Measurements from ENCODE around the gene EML6.
"Not testable (repeated sequence)": the region's sequence is repeated elsewhere in the genome, so short reads cannot be mapped to it uniquely, and the experiment has no call there.

The EML6 gene

GRCh38 chr2:54808661-54809060 lies 85.2 kb downstream of the EML6 start:
- DNase-seq = no peak

- no peak for DNase-seq
Measured at GRCh38 chr2:54809819-54810218, 86.4 kb downstream of the EML6 start.

GRCh38 chr2:54810246-54810645 lies 86.8 kb downstream of the EML6 start:
- DNase-seq = no peak

- no peak for DNase-seq
Measured at GRCh38 chr2:54813584-54813983, 90.1 kb downstream of the EML6 start.

GRCh38 chr2:54814389-54815147 lies 91.1 kb downstream of the EML6 start:
- DNase-seq = no peak

- no peak for DNase-seq
Measured at GRCh38 chr2:54815148-54815539, 91.7 kb downstream of the EML6 start.

- DNase-seq = no peak
Measured at GRCh38 chr2:54818226-54818625, 94.8 kb downstream of the EML6 start.

- DNase-seq = no peak
Measured at GRCh38 chr2:54820558-54820957, 97.1 kb downstream of the EML6 start.

- no peak for DNase-seq
Measured at GRCh38 chr2:54824567-54824966, 101.1 kb downstream of the EML6 start.

GRCh38 chr2:54830546-54830945 lies 107.1 kb downstream of the EML6 start:
- DNase-seq = no peak

- no peak for DNase-seq
Measured at GRCh38 chr2:54831480-54831879, 108.0 kb downstream of the EML6 start.

- DNase-seq = no peak
Measured at GRCh38 chr2:54834721-54835120, 111.3 kb downstream of the EML6 start.

GRCh38 chr2:54836477-54836876 lies 113.0 kb downstream of the EML6 start:
- no peak for DNase-seq

GRCh38 chr2:54838585-54839035 lies 115.1 kb downstream of the EML6 start:
- DNase-seq = peak; percentile 20

- no peak for DNase-seq
Measured at GRCh38 chr2:54839461-54840255, 116.2 kb downstream of the EML6 start.

- DNase-seq = no peak
Measured at GRCh38 chr2:54840559-54841468, 117.4 kb downstream of the EML6 start.

GRCh38 chr2:54841500-54841899 lies 118.0 kb downstream of the EML6 start:
- DNase-seq = not testable (repeated sequence)

GRCh38 chr2:54845094-54845493 lies 121.6 kb downstream of the EML6 start:
- DNase-seq = no peak

GRCh38 chr2:54845514-54845913 lies 122.1 kb downstream of the EML6 start:
- DNase-seq = no peak

GRCh38 chr2:54850171-54851122 lies 127.0 kb downstream of the EML6 start:
- no peak for DNase-seq

GRCh38 chr2:54853616-54854310 lies 130.3 kb downstream of the EML6 start:
- DNase-seq = no peak
